Fibroblast of lung (primary cell): ENCODE results near the gene CREB3L1. TPM values are rescaled to one million over a fixed set of nuclear protein-coding genes. Genes with fewer than 3 reads are reported as not detected.

Experiments
- DNase-seq, 2 donors: peaks; one replicate each; pipeline versions ENCODE4 v3.0.0 to v3.0.0-alpha.2; 2010; ENCODE audit warnings: low read depth in 2 of 2
- H2AFZ ChIP-seq: 2 replicates; pipeline ENCODE4 v1.5.1; 2012; ENCODE audit warnings: low read length, control low read depth, inconsistent platforms
- H3K27ac ChIP-seq: 2 replicates; pipeline ENCODE4 v1.5.1; 2011; ENCODE audit warnings: low read length, control low read depth; ENCODE audit not compliant: insufficient read depth
- H3K27me3 ChIP-seq: 2 replicates; pipeline ENCODE4 v1.5.1; 2011; ENCODE audit warnings: mild to moderate bottlenecking, low read length; ENCODE audit not compliant: control insufficient read depth, insufficient read depth
- H3K36me3 ChIP-seq: 2 replicates; pipeline ENCODE4 v1.5.1; 2011; ENCODE audit warnings: low read length; ENCODE audit not compliant: control insufficient read depth, insufficient read depth
- H3K4me1 ChIP-seq: 2 replicates; pipeline ENCODE4 v1.5.1; 2011; ENCODE audit warnings: low read length; ENCODE audit not compliant: control insufficient read depth, insufficient read depth; ENCODE audit errors: extremely low read depth
- H3K4me2 ChIP-seq: 2 replicates; pipeline ENCODE4 v1.5.1; 2011; ENCODE audit warnings: low read length, control low read depth; ENCODE audit not compliant: insufficient read depth; ENCODE audit errors: extremely low read depth
- H3K4me3 ChIP-seq, 4 experiments: fragments of 200-600 bp in 1 of 4; sonication (generic) in 1 of 4; replicated peaks in 1 of 4; 2 replicates each; pipeline ENCODE4 v1.5.1; 2011 to 2016; ENCODE audit warnings: low read length in 4 of 4, low read depth in 3 of 4, mild to moderate bottlenecking in 3 of 4, control low read depth in 2 of 4, inconsistent platforms in 1 of 4, mixed read lengths in 1 of 4; ENCODE audit not compliant: insufficient read depth in 1 of 4; ENCODE audit errors: control extremely low read depth in 1 of 4
- H3K79me2 ChIP-seq: 2 replicates; pipeline ENCODE4 v1.5.1; 2012; ENCODE audit warnings: mild to moderate bottlenecking, low read length, inconsistent platforms; ENCODE audit not compliant: control insufficient read depth, insufficient read depth
- H3K9ac ChIP-seq: 2 replicates; pipeline ENCODE4 v1.5.1; 2011; ENCODE audit warnings: mild to moderate bottlenecking, low read length, control low read depth; ENCODE audit not compliant: insufficient read depth
- H3K9me3 ChIP-seq: 2 replicates; pipeline ENCODE4 v1.5.1; 2012; ENCODE audit warnings: low read depth, low read length; ENCODE audit not compliant: control insufficient read depth, insufficient read depth
- H4K20me1 ChIP-seq: 2 replicates; pipeline ENCODE4 v1.5.1; 2011; ENCODE audit warnings: low read length; ENCODE audit not compliant: control insufficient read depth, insufficient read depth; ENCODE audit errors: extremely low read depth
- CTCF ChIP-seq, 2 donors: IDR thresholded peaks in 1 of 2; conservative IDR thresholded peaks in 1 of 2; 1 replicate in 1 of 2; 2 replicates in 1 of 2; pipeline ENCODE4 v1.5.1; 2011 to 2012; ENCODE audit warnings: low read length in 2 of 2, control low read depth in 1 of 2, inconsistent platforms in 1 of 2, low read depth in 1 of 2, mild to moderate bottlenecking in 1 of 2
- EZH2 ChIP-seq: IDR thresholded peaks from 2 replicates; pipeline ENCODE4 v1.5.1; 2012; ENCODE audit warnings: low read length, control low read depth, mild to moderate bottlenecking; ENCODE audit errors: missing control alignments
- polyA plus RNA-seq, 2 donors: library from polyadenylated mRNA; depleted of rRNA in 1 of 2; stranded (reverse) in 1 of 2; unstranded in 1 of 2; fragments of >200 nt; gene quantifications; 2 replicates each; pipeline ENCODE4 v1.2.1, GENCODE V29; 2011 to 2012; ENCODE audit warnings: missing spikeins in 1 of 2
- total RNA-seq: library from RNA; depleted of rRNA; stranded (reverse); fragments of >200 nt; gene quantifications from 2 replicates; pipeline ENCODE4 v1.2.1, GENCODE V29; 2014

The CREB3L1 gene
- total and polyA plus RNA-seq, 2 donors (not counting 1 experiment from before 2014, with no cell fraction given) = 18.8 to 28.4 TPM

DNA sequence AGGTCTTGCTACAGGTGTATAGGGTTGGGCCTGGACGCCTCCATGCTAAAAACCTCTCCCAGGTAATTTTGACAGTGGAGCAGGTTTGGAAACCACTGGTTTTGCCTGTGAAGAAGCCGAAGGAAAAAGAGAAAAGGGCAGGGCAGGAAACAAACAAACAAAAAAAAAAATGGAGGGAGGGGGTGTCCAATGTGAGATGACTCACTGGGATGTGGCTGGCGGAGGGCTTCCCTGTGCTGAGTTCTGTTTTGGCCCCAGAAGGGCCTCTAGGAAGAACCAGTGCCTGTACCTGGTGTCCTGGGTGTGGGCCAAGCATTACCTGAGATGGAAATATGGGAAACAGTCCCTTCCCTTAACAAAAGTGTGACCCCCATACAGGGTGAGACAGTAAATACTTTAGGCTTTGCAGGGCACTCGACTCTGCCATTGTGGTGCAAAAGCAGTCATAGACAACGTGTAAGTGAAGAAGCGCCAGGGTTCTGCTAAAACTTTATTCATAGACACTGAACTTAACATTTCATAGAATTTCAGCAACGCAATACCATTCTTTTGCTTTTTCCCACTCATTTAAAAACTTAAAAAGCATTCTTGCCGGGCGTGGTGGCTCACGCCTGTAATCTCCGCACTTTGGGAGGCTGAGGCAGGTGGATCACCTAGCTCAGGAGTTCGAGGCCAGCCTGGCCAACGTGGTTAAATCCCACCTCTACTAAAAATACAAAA is 60.3 kb downstream of the CREB3L1 start:
- no peak for TF ChIP-seq CTCF (conservative IDR thresholded peaks at IDR 0.05 in 1 of 2, IDR thresholded peaks at IDR 0.05 in 1 of 2; ENCODE audit: low read depth in 1 of 2, low read length in 2 of 2)
- TF ChIP-seq EZH2 = no peak
- Histone ChIP-seq H3K36me3 (no peaks in the 10 kb centered on the region), H3K4me1 (peaks cover 2% of the 10 kb centered on the region), H2AFZ (no peak overlapping the region), H4K20me1 (no peaks in the 10 kb centered on the region), H3K9me3 (no peaks in the 10 kb centered on the region), H3K79me2 (no peaks in the 10 kb centered on the region), H3K27ac (no peak overlapping the region), H3K4me2 (no peak overlapping the region), H3K9ac (no peak overlapping the region), H3K4me3 (no peak overlapping the region), H3K27me3 (peaks cover 29% of the 10 kb centered on the region)
- no peak for DNase-seq

GRCh38 chr11:46338636-46338987 is 61.1 kb downstream of the CREB3L1 start:
- TF ChIP-seq EZH2 (no peak), CTCF (conservative IDR thresholded peaks at IDR 0.05 in 1 of 2, IDR thresholded peaks at IDR 0.05 in 1 of 2; ENCODE audit: low read depth in 1 of 2, low read length in 2 of 2) (no peak)
- peaks cover 2% of the 10 kb centered on the region for H3K4me1 ChIP-seq
- H3K27me3 ChIP-seq = peaks cover 23% of the 10 kb centered on the region
- no peaks in the 10 kb centered on the region for H3K79me2 ChIP-seq
- no peak overlapping the region for H3K4me3 ChIP-seq
- no peak overlapping the region for H2AFZ ChIP-seq
- H3K36me3 ChIP-seq = no peaks in the 10 kb centered on the region
- no peak overlapping the region for H3K4me2 ChIP-seq
- no peak overlapping the region for H3K27ac ChIP-seq
- DNase-seq = no peak
- H3K9me3 ChIP-seq = no peaks in the 10 kb centered on the region
- no peak overlapping the region for H3K9ac ChIP-seq
- H4K20me1 ChIP-seq = no peaks in the 10 kb centered on the region

DNA sequence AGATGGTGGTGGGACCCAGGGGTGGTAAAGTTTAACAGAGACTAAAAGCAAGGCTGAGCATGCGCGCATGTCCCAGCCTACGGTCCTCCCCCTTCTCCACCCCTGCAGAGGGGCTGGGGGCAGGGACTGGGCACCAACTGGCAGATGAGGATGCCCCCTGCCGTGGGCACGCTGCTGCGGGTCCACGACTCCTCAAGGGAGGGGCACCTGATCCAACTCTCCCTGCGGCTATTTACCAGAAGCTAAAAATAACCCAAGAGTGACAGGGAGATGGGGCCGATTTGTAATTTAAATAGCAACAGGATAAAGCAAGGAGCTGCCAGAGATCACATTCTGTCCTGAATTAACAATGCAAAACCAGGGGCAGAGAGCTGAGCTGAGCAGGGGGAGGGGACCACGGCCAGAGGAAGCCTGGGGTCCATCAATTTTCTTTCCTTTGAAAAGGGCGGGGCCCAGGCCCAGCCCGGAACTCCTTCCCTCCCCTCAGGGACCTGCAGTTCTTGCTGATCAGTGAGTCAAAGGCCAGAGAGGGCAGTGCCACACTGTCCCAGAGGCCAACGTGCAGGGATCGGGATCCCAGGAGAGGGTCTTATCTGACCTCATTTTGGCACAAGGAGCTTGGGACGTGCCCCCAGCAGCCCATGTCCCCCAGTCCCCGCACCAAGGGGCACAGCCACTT is 61.7 kb downstream of the CREB3L1 start:
- peaks cover 2% of the 10 kb centered on the region for H3K4me1 ChIP-seq
- H3K79me2 ChIP-seq = no peaks in the 10 kb centered on the region
- H3K4me3 ChIP-seq = no peak overlapping the region
- H3K36me3 ChIP-seq = no peaks in the 10 kb centered on the region
- no peaks in the 10 kb centered on the region for H3K9me3 ChIP-seq
- no peak for TF ChIP-seq CTCF (conservative IDR thresholded peaks at IDR 0.05 in 1 of 2, IDR thresholded peaks at IDR 0.05 in 1 of 2; ENCODE audit: low read depth in 1 of 2, low read length in 2 of 2)
- TF ChIP-seq EZH2 = no peak
- no peak overlapping the region for H3K4me2 ChIP-seq
- no peak overlapping the region for H3K9ac ChIP-seq
- H2AFZ ChIP-seq = no peak overlapping the region
- no peaks in the 10 kb centered on the region for H4K20me1 ChIP-seq
- H3K27me3 ChIP-seq = peaks cover 19% of the 10 kb centered on the region
- H3K27ac ChIP-seq = no peak overlapping the region
- no peak for DNase-seq
